IPS-15b (cell line): Measurements from ENCODE around the gene AOC3.

ENCODE experiments used
- H3K27me3 ChIP-seq: one replicate; pipeline ENCODE4 v1.6.1; 2013; ENCODE audit warnings: low read length; ENCODE audit not compliant: control insufficient read depth, insufficient read depth
- H3K36me3 ChIP-seq: one replicate; pipeline ENCODE4 v1.6.1; 2013; ENCODE audit warnings: low read length; ENCODE audit not compliant: control insufficient read depth, insufficient read depth
- H3K4me1 ChIP-seq: one replicate; pipeline ENCODE4 v1.6.1; 2013; ENCODE audit warnings: mild to moderate bottlenecking, low read length; ENCODE audit not compliant: control insufficient read depth, insufficient read depth
- H3K4me3 ChIP-seq: one replicate; pipeline ENCODE4 v1.5.1; 2013; ENCODE audit warnings: low read depth, low read length
- H3K9ac ChIP-seq: one replicate; pipeline ENCODE4 v1.6.1; 2013; ENCODE audit warnings: low read depth, mild to moderate bottlenecking, low read length
- H3K9me3 ChIP-seq: one replicate; pipeline ENCODE4 v1.6.1; 2013; ENCODE audit warnings: mild to moderate bottlenecking, low read length; ENCODE audit not compliant: control insufficient read depth, insufficient read depth

AOC3 gene

DNA sequence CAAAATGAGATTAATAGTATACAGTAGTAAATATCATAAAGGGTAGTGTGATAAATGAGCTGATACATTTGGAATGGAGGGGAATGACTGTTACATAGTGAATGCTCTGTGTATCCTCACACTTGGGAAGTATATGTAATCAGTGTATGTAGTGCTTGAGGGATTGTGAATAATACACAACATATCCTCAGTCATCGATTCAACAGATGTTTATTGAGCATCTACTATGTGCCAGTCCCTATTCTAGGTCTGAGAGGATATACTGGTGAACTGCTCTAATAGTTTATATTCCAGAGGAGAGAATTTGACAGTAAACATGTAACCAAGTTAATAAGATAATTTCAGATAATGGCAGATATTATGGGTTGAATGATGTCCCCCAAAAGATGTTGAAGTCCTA is 23.5 kb upstream of the AOC3 start:
- Histone ChIP-seq H3K9me3 (no peaks in the 10 kb centered on the region), H3K36me3 (no peaks in the 10 kb centered on the region), H3K9ac (no peak overlapping the region), H3K4me1 (no peaks in the 10 kb centered on the region), H3K4me3 (no peak overlapping the region), H3K27me3 (peaks cover 5% of the 10 kb centered on the region)

DNA sequence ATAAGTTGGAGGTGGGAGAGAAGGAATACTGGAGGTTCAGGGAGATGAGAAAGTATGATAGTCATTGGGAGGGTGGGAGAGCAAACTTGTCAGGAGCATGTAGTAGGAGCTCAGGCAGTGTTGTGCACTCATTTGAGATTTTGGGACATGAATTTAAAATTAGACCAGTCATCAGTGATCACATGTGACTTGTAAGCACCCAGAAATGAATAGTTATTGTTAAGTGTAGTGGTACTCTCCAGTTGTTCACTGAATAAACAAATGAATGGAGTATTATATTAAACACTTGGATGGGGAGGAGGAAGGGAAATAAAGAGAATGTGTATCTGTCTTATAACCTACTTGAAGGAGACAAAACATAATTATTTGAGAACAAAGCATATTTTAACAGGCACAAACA is 20.0 kb upstream of the AOC3 start:
- Histone ChIP-seq H3K4me1 (no peaks in the 10 kb centered on the region), H3K9ac (no peak overlapping the region), H3K4me3 (no peak overlapping the region), H3K9me3 (no peaks in the 10 kb centered on the region), H3K36me3 (peaks cover 4% of the 10 kb centered on the region), H3K27me3 (peaks cover 5% of the 10 kb centered on the region)

DNA sequence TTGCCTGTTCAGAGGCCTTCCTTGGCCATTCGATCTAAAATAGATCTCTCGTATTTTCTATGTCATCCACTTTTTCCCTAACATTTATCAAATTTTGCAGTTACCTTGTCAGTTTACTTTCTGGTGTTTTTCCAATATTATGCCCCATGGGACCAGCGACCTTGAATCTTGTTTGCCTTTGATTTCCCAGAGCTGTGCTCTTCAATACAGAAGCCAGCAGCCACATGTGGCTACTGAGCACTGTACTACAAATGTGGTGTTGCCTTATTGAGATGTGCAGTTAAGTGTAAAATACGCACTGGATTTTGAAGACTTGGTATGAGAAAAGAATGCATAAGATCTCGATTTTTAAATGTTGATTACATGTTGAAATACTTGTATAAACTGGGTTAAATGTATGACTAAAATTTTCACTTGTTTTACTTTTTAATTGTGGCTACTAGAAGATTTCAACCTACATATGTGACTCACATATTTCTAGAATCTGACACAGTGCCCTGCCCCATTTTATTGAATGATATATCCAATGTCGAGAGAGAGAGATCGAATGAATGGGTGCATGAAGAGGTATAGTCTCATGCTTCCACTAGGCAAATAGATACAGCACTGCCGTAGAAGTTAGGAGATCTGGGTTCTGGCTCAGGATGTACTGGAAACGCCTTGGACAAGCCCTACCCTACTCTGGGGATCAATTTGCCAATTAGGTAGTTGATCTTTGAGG is 18.6 kb upstream of the AOC3 start:
- Histone ChIP-seq H3K4me3 (peak overlapping the region; percentile 89), H3K36me3 (peaks cover 9% of the 10 kb centered on the region), H3K9ac (peak overlapping the region; percentile 98), H3K27me3 (peaks cover 2% of the 10 kb centered on the region), H3K9me3 (no peaks in the 10 kb centered on the region), H3K4me1 (no peaks in the 10 kb centered on the region)

DNA sequence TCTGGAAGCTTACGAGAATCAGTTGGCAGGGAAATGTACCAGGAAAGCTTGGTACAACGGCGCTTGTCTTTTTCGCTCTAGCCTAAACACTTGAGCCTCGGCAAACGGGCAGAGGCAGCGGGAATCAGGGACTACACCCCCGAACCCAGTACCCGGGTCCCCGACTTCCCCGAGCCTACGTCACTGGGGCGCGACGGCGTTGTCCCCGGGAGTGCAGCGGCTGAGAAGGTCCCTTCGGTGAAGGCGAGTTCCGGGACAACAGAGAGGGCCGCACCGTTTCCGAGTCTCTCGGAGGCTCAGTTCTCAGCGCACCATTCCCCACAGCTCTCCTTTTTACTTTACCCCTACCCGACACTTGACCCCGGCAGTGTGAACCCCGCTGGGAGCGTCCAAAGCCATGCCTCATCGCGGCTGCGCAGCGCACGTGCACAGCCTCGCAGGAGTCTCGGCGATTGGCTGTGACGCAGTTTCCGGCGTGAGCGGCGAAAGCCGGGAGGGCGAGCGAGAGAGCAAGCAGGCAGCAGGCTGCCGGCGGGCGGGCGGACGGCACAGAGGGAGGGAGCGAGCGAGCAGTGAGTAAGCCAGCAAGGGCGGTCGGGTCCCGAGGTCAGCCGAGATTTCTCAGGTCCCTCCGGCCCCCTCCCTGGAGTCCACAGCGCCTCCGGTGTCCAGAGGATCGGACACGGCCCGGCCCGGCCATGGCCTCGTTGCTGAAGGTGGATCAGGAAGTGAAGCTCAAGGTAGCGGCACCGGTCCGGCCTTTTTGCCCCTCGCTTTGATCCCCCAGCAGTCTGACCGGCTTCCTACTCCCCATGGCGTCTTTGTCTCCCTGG is 17.8 kb upstream of the AOC3 start, which contains the start of gene PSME3:
Gene PSME3, plus strand, starts transcription at position 464 of the 833 bp plus-strand sequence. Its CDS starts 235 bp downstream, at position 699.
- Histone ChIP-seq H3K36me3 (peaks cover 17% of the 10 kb centered on the region), H3K27me3 (no peaks in the 10 kb centered on the region), H3K4me1 (no peaks in the 10 kb centered on the region), H3K9ac (peak within 1 kb of the TSS; percentile 98), H3K4me3 (peak within 1 kb of the TSS; percentile 89), H3K9me3 (no peaks in the 10 kb centered on the region)

DNA sequence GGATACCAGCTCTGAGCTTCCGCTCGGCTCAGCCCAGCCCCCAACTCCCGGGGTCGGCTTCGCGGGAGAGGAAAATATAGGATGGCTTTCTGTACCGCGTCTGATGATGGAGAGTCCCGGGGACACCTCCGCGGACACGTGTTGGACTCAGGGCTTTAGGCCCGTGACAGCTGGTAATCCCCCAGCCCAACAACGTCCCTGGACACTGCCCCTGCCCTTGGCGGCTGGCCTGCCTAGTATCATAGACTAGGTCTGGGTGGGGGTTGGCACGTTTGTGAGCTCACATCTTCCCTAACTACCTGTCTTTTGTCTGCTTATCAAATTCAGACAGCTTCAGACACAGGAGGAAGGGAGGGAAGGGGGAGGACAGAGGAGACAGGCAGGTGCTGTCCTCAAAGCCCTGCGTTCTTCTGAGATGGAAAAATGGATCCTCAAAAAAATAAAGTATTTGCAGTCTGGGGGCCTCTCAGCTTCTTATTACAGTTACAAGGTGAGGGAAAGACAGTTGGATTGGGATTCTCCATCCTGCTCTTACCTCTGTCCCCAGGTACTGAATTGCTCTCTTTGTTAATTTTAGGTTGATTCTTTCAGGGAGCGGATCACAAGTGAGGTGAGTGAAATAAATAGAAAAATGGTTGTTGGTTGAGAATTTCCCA is 17.1 kb upstream of the AOC3 start:
- Histone ChIP-seq H3K36me3 (peaks cover 23% of the 10 kb centered on the region), H3K9ac (peak overlapping the region; percentile 98), H3K4me1 (no peaks in the 10 kb centered on the region), H3K4me3 (peak overlapping the region; percentile 89), H3K9me3 (no peaks in the 10 kb centered on the region), H3K27me3 (no peaks in the 10 kb centered on the region)

DNA sequence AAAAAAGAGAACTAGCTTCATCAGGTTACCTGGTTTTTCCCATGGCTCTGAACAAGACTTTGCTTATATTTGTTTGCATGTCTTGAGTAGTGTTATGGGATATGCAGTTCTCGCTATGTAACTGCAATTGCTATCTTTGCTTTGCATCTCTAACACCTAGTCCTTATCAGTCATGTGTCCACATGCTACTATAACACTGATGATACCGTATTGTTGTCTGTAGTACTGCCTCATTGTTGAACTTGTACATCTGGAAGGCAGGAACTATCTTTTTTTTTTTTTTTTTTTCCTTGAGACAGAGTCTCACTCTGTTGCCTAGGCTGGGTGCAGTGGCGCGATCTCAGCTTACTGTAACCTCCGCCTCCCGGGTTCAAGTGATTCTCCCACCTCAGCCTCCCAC is 15.3 kb upstream of the AOC3 start:
- no peaks in the 10 kb centered on the region for H3K4me1 ChIP-seq
- no peak overlapping the region for H3K4me3 ChIP-seq
- peaks cover 34% of the 10 kb centered on the region for H3K36me3 ChIP-seq
- no peaks in the 10 kb centered on the region for H3K9me3 ChIP-seq
- H3K27me3 ChIP-seq: no peaks in the 10 kb centered on the region
- H3K9ac ChIP-seq: no peak overlapping the region

DNA sequence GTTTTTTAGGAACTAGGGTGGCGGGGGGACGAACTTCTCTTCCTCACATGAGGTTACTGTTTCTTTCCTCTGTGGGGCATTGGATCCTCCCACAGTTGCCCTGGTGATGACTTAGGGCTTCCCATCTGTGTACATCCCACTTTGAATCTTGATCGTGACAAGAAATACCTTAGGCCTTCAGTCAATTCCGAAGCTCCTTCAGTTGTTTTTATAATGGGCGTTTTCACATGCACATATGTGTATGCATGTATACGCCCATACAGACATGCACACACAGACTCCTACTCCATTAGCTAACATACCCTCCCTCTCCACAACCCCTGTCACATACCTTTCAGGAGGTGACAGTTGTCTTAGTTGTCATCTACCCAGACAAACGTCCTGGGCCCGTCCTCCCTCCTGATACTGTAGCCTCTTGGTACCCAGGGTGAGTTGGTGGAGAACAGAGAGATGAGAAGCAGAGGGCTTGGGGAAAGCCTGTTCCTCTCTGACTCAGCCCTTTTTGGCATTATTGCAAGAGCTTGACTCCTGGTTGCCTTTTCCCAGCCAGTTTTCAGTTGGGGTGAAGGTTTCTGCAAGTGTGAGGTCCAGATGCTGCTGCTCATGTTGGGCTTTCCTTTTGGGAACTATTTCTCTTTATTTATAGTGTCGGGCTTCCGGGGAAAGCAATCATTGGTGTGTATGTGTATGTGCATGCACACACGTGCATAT is 8.9 kb upstream of the AOC3 start:
- no peak overlapping the region for H3K4me3 ChIP-seq
- no peaks in the 10 kb centered on the region for H3K4me1 ChIP-seq
- H3K9ac ChIP-seq: no peak overlapping the region
- no peaks in the 10 kb centered on the region for H3K9me3 ChIP-seq
- H3K36me3 ChIP-seq: peaks cover 58% of the 10 kb centered on the region
- H3K27me3 ChIP-seq: no peaks in the 10 kb centered on the region

DNA sequence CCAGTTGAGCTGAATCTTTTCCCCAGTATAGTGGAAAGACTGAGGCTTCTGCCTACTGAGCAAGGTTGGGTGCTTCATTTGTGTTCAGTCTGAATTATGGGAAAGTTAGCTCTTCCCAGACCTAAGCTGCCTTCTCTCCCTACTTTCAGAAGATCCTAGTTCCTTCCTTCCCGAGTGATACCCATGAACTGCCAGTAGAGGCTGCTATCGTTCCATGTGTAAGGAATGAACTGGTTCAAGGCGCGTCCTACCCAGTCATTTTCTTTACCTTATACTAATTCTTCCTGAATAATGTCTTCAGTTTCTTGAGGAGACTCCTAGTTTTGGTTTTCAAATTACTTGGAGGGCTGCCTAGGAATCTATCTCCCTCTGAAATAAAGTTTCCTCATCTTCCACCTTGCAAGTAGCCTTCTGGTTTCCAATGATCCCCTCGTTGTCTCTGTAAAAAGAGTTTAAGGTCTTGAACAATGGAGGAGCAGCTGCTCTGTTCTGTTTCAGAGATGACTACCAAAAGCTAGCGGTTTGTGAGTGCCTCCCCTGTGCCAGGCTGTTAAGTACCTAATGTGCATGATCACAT is 7.6 kb upstream of the AOC3 start:
- Histone ChIP-seq H3K36me3 (peaks cover 46% of the 10 kb centered on the region), H3K4me1 (no peaks in the 10 kb centered on the region)

DNA sequence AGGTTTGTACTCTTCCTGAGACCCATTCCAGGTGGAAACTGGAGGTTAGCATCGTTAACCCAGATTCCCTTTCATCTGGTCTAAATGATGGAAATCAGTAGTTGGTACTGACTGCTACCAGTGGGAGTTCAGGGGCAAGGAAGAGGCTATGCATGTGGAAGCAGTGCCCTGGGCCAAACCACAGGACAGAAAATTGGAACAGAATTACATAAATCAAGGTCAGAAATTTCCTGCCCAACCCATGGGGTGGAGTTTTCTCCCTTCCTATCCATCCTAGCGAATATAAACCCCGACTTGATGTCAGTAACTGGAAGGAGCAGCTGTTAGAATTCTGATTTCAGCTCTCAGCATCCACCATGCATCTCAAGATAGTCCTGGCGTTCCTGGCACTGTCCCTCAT is 6.7 kb upstream of the AOC3 start, which contains the start of gene AOC2:
Gene AOC2, plus strand, starts transcription at position 310 of the 400 bp plus-strand sequence. Its CDS starts 47 bp downstream, at position 357.
- Histone ChIP-seq H3K27me3 (no peaks in the 10 kb centered on the region), H3K4me1 (no peaks in the 10 kb centered on the region), H3K4me3 (no peak within 1 kb of the TSS), H3K36me3 (peaks cover 39% of the 10 kb centered on the region), H3K9ac (no peak within 1 kb of the TSS), H3K9me3 (no peaks in the 10 kb centered on the region)

More for the DNA sequence above, 7.6 kb upstream of the AOC3 start:
- H3K9me3 ChIP-seq: no peaks in the 10 kb centered on the region
- no peak overlapping the region for H3K4me3 ChIP-seq
- no peak overlapping the region for H3K9ac ChIP-seq
- no peaks in the 10 kb centered on the region for H3K27me3 ChIP-seq

DNA sequence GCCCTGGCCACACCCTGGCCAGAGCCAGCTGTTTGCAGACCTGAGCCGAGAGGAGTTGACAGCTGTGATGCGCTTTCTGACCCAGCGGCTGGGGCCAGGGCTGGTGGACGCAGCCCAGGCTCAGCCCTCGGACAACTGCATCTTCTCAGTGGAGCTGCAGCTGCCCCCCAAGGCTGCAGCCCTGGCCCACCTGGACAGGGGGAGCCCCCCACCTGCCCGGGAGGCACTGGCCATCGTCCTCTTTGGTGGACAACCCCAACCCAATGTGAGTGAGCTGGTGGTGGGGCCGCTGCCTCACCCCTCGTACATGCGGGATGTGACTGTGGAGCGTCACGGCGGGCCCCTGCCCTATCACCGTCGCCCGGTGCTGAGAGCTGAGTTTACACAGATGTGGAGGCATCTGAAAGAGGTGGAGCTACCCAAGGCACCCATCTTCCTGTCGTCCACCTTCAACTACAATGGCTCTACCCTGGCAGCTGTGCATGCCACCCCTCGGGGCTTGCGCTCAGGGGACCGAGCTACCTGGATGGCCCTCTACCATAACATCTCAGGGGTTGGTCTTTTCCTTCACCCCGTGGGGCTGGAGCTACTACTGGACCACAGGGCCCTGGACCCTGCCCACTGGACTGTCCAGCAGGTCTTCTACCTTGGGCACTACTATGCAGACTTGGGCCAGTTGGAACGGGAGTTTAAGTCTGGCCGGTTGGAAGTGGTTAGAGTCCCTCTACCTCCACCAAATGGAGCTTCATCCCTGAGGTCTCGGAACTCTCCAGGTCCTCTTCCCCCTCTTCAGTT is 6.0 kb upstream of the AOC3 start:
- no peaks in the 10 kb centered on the region for H3K9me3 ChIP-seq
- H3K4me1 ChIP-seq: no peaks in the 10 kb centered on the region
- H3K4me3 ChIP-seq: no peak overlapping the region
- H3K36me3 ChIP-seq: peaks cover 35% of the 10 kb centered on the region
- no peak overlapping the region for H3K9ac ChIP-seq
- H3K27me3 ChIP-seq: no peaks in the 10 kb centered on the region
